Activated naive CD8-positive, alpha-beta T cell treated with anti-CD3 and anti-CD28 coated beads, Interleukin-2, amount 10 ng/mL, durations not matched to agents 7 days and 5 days (primary cell): Measurements from ENCODE around the gene DDX52. TPM values are rescaled to one million over a fixed set of nuclear protein-coding genes. Genes with fewer than 3 reads are reported as not detected.
A peak's percentile ranks its signal among the peaks of the same experiment; 100 is the strongest.
"Not testable (repeated sequence)": the region's sequence is repeated elsewhere in the genome, so short reads cannot be mapped to it uniquely, and the experiment has no call there.

Experiments used
- ATAC-seq: fragments of 150-1000 bp; cut with Tn5 transposase; one replicate; pipeline ENCODE4 v1.10.0; 2021; ENCODE audit warnings: low read depth, moderate library complexity
- POLR2A ChIA-PET: fragments of 350-600 bp; sonication (Branson Sonifier 250); formaldehyde crosslinking; loops from one replicate; lab custom pipeline; 2021; ENCODE audit warnings: antibody characterized with exemption; lab: Charles Lee
- DNase-seq: peaks from one replicate; pipeline ENCODE4 v3.0.0; 2021
- H3K27ac Mint-ChIP-seq: one replicate; pipeline ENCODE4 v1.8.0; 2022; ENCODE audit warnings: mild to moderate bottlenecking, mixed read lengths
- H3K27me3 Mint-ChIP-seq: one replicate; pipeline ENCODE4 v1.8.0; 2022; ENCODE audit warnings: mild to moderate bottlenecking, moderate library complexity, mixed read lengths
- H3K36me3 Mint-ChIP-seq: one replicate; pipeline ENCODE4 v1.8.0; 2021; ENCODE audit warnings: mild to moderate bottlenecking, mixed read lengths
- H3K4me1 Mint-ChIP-seq: one replicate; pipeline ENCODE4 v1.8.0; 2021; ENCODE audit warnings: mixed read lengths
- H3K4me3 Mint-ChIP-seq: one replicate; pipeline ENCODE4 v1.8.0; 2022; ENCODE audit warnings: mild to moderate bottlenecking, moderate library complexity, mixed read lengths
- H3K9me3 Mint-ChIP-seq: one replicate; pipeline ENCODE4 v1.8.0; 2021; ENCODE audit warnings: mixed read lengths
- total RNA-seq, 2 experiments: library from RNA; stranded (reverse); gene quantifications; one replicate each; pipeline ENCODE4 v1.2.3, GENCODE V29; 2021

DDX52 gene
- total RNA-seq, 2 experiments from 2014 or later: 22.7 to 29.6 TPM

- peaks cover 27% of the 10 kb centered on the region for H3K4me1 Mint-ChIP-seq
- peaks cover 12% of the 10 kb centered on the region for H3K36me3 Mint-ChIP-seq
- ATAC-seq: peak; percentile 54
- POLR2A ChIA-PET: interaction anchor here (2.1 kb wide), 1 partner anchor 33 kb away, joined by 6 read pairs; the partner anchor contains the start of gene SYNRG
- DNase-seq: no peak
- H3K27me3 Mint-ChIP-seq: peaks cover 38% of the 10 kb centered on the region
- peak overlapping the region; percentile 91 for H3K4me3 Mint-ChIP-seq
- peak overlapping the region; percentile 90 for H3K27ac Mint-ChIP-seq
- no peaks in the 10 kb centered on the region for H3K9me3 Mint-ChIP-seq
Measured at GRCh38 chr17:37642681-37643080, 565 bp downstream of the DDX52 start.

DNA sequence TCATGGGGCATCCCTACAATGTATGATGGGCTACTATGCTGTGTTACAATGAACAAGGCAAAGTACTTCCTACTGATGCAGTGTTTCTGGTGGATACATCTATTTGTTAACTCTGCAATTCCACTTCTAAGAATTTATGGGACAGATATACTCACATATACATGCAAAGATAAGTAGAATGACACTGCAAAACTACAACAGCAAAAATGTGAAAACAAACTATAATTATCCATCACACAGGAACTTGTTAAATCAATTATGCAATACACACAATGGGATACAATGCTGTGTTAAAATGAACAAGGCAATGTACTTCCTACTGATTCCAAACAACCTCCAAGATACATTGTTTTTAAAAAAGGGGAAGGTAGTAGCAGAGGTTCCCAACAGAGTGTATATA, 3.2 kb downstream of the DDX52 start:
- DNase-seq (no peak), ATAC-seq (no peak)
- POLR2A ChIA-PET: interaction anchor here (0.7 kb wide), 1 partner anchor 691 kb away, joined by 3 read pairs; no protein-coding TSS in a partner anchor
- H3K4me1 Mint-ChIP-seq: peaks cover 27% of the 10 kb centered on the region
- no peak overlapping the region for H3K27ac Mint-ChIP-seq
- no peaks in the 10 kb centered on the region for H3K9me3 Mint-ChIP-seq
- H3K36me3 Mint-ChIP-seq: peaks cover 22% of the 10 kb centered on the region
- peaks cover 15% of the 10 kb centered on the region for H3K27me3 Mint-ChIP-seq
- no peak overlapping the region for H3K4me3 Mint-ChIP-seq

DNA sequence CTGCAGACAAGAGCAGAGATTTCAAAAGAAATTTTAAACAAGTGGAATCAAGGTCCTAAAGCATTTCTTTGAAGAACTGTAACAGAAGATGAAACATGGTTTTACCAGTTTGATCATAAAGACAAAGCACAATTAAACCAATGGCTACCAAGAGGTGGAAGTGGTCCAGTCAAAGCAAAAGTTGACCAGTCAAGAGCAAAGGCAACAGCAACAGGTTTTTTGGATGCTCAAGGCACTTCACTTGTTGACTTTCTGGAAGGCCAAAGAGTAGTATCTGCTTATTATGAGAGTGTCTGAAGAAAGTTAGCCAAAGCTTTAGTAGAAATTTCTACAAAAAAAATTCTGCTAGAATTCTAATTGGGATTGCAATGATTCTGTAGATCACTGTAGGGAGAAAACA, 5.3 kb downstream of the DDX52 start:
- Mint-ChIP-seq H3K36me3 (peaks cover 22% of the 10 kb centered on the region), H3K27me3 (no peaks in the 10 kb centered on the region), H3K27ac (no peak overlapping the region), H3K9me3 (no peaks in the 10 kb centered on the region), H3K4me3 (no peak overlapping the region), H3K4me1 (peaks cover 20% of the 10 kb centered on the region)
- ATAC-seq: no peak
- no peak for DNase-seq
- POLR2A ChIA-PET: no interaction called here

DNA sequence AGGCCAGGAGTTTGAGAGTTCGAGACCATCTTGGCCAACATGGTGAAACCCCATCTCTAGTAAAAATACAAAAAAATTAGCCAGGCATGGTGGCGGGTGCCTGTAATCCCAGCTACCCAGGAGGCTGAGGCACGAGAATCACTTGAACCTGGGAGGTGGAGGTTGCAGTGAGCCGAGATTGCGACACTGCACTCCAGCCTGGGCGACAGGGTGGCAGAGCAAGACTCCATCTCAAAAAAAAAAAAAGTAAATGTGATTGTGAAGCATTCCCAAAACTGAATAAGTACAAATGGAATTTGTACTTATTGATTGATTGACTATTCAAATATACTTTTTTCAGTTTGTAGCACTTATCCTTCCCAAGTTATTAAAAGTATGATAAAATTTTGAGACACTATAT, 26.8 kb downstream of the DDX52 start:
- POLR2A ChIA-PET, ATAC-seq, H3K27me3 Mint-ChIP-seq, H3K27ac Mint-ChIP-seq, H3K9me3 Mint-ChIP-seq, H3K4me3 Mint-ChIP-seq, DNase-seq, H3K4me1 Mint-ChIP-seq: not testable (repeated sequence)
- H3K36me3 Mint-ChIP-seq: peaks cover 12% of the 10 kb centered on the region

DNA sequence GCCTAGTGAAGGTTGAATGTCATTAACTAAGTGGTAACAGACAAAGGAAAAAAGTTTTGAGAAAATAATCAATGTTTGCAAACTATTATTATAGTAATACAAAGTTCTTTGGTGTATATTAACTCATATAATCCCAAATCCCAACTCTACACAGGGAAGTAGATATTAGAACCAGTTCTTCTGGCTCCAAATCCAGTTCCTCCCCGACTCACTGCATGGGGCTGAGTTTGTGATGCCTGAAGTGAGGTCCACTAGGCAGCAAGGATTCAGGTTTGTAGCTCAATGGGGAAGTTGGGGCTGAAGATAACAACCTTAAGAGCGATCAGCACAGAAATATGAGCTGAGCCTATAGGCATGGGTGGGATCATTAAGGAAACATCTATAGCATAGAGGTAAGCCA, 28.4 kb downstream of the DDX52 start:
- Mint-ChIP-seq H3K4me1 (peaks cover 7% of the 10 kb centered on the region), H3K27ac (no peak overlapping the region), H3K27me3 (no peaks in the 10 kb centered on the region), H3K4me3 (no peak overlapping the region), H3K36me3 (peaks cover 10% of the 10 kb centered on the region), H3K9me3 (no peaks in the 10 kb centered on the region)
- POLR2A ChIA-PET: no interaction called here
- no peak for DNase-seq
- no peak for ATAC-seq

DNA sequence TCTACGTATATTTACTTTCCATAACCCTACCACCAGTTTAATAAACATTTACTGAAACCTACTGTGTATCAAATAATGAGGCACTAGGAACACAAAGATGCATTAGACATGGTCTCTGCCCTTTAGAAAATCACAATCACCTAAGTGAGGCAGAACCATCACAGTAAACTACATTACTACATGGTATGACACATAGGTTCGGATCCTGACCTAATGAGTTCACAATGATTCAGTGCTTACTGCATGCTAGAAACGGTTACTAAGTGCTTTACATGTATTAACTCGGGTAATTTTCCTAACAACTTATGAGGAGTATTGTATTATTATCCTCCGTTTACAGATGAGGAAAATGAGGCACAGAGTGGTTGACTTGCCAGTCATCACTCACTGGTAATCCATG, 28.9 kb downstream of the DDX52 start:
- no peak overlapping the region for H3K4me3 Mint-ChIP-seq
- peaks cover 10% of the 10 kb centered on the region for H3K36me3 Mint-ChIP-seq
- DNase-seq (no peak), ATAC-seq (no peak)
- H3K27me3 Mint-ChIP-seq: no peaks in the 10 kb centered on the region
- no peaks in the 10 kb centered on the region for H3K9me3 Mint-ChIP-seq
- POLR2A ChIA-PET: no interaction called here
- peaks cover 11% of the 10 kb centered on the region for H3K4me1 Mint-ChIP-seq
- no peak overlapping the region for H3K27ac Mint-ChIP-seq

- H3K4me3 Mint-ChIP-seq: no peak overlapping the region
Measured at GRCh38 chr17:37610971-37611370, 32.3 kb downstream of the DDX52 start.

GRCh38 chr17:37610041-37610420, 33.2 kb downstream of the DDX52 start:
- not testable (repeated sequence) for DNase-seq, H3K9me3 Mint-ChIP-seq, ATAC-seq, H3K27me3 Mint-ChIP-seq
- peak overlapping the region; percentile 89 for H3K27ac Mint-ChIP-seq
- peak overlapping the region; percentile 88 for H3K4me3 Mint-ChIP-seq
- peaks cover 23% of the 10 kb centered on the region for H3K36me3 Mint-ChIP-seq
- POLR2A ChIA-PET: interaction anchor here (0.5 to 1.6 kb wide), 9 partner anchors 8 to 1060 kb away, joined by 3 to 8 read pairs (median 6); partner anchors contain the start of genes ACACA, DDX52 and TADA2A
- peaks cover 26% of the 10 kb centered on the region for H3K4me1 Mint-ChIP-seq

More at GRCh38 chr17:37610971-37611370, 32.3 kb downstream of the DDX52 start:
- H3K27ac Mint-ChIP-seq: peak overlapping the region; percentile 61
- DNase-seq: no peak
- ATAC-seq: no peak
- POLR2A ChIA-PET: interaction anchor here (0.6 to 1.2 kb wide), 2 partner anchors 134 to 157 kb away, joined by 3 to 4 read pairs; no protein-coding TSS in a partner anchor
- no peaks in the 10 kb centered on the region for H3K9me3 Mint-ChIP-seq
- peaks cover 19% of the 10 kb centered on the region for H3K4me1 Mint-ChIP-seq
- H3K27me3 Mint-ChIP-seq: no peaks in the 10 kb centered on the region
- H3K36me3 Mint-ChIP-seq: peaks cover 19% of the 10 kb centered on the region

DNA sequence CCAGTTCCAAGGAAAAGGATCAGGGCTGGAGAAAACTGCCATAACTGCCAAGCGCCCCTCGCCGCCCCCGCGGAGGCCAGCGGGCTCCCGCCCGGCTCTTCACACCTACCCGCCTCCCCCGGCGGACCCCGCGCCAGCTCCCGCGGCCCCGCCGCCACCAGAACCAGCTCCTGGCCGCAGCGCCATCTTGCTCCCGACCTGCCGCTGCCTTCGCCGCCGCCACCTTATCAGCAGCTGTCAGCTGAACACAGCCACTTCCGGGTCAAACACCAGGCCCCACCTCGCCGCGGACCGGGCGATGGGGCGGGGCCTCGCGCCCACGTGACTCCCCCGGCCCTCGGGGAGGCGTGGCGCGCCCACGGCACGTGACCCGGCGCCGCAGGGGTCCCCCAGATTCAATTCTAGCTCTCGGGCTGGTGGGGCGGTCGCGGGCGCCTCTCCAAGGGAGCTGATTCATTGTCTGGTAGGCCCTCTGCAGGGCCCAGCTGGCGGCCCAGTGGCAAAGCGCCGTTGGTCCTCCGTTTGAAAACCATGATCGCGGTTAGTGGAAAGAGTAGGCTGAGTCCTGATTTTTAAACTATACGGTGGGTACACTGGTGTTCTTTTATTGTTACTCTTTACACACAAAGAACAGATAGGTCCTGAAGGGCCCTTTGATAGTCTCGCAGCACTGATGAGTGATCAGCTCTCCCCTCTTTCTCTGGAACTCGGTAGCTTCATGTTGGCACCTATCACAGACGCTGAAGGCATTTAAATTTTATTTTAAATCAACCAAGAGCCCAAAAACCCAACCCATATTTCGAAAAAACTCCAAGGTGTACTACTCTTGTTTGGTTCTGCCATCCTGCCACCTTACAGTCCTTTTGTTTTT, 33.8 kb downstream of the DDX52 start, which contains the start of gene SYNRG:
SYNRG (minus strand) TSS at position 249 of the 871 bp plus-strand sequence; CDS start at position 186, 63 bp downstream.
- H3K27ac Mint-ChIP-seq: peak within 1 kb of the TSS; percentile 89
- DNase-seq (peak; percentile 99), ATAC-seq (peak; percentile 87)
- H3K36me3 Mint-ChIP-seq: peaks cover 25% of the 10 kb centered on the region
- H3K4me3 Mint-ChIP-seq: peak within 1 kb of the TSS; percentile 88
- H3K9me3 Mint-ChIP-seq: no peaks in the 10 kb centered on the region
- no peaks in the 10 kb centered on the region for H3K27me3 Mint-ChIP-seq
- POLR2A ChIA-PET: interaction anchor here (0.6 to 1.8 kb wide), 13 partner anchors 9 to 1064 kb away, joined by 3 to 8 read pairs (median 6); partner anchors contain the start of genes ACACA, DDX52 and TADA2A
- H3K4me1 Mint-ChIP-seq: peaks cover 31% of the 10 kb centered on the region

DNA sequence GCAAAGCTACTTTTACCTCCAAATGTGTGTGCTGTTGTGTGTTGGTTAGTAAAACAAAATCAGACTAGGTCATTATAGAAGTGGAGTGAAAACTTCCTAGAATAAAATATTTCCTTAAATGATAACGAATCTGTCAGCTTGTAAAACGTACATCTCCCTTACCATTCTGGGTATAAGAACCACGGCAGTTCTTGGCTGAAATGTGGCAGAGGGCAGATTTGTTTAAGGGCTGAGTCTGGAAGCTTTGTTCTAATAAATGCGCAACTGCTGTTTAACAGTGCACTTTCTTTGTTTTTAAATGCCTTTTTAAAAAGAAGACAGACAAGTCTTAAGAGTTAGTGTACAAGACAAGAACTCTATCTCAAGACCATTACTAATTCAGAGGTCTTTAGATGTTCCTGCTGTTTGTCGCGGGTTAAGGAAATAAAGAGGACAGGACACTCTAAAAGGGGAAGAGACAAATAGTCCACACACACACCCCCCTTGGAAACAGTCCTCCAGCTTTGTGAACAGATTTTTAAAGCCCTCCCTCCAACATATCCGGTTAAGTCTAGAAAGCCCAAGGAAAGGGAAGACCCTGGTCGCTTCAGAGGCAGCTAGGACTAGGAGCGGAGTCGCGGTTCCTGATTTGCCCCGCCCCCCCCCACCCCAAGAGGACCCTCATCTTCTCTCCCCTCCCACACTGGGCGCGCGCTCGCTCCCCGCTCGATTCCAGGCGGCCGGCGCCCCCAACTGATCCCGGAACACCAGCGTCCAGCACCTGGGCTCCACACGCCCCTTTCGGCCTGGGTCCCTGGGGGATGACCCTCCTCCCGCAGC, 34.7 kb downstream of the DDX52 start:
- no peaks in the 10 kb centered on the region for H3K27me3 Mint-ChIP-seq
- H3K4me3 Mint-ChIP-seq: peak overlapping the region; percentile 88
- peaks cover 34% of the 10 kb centered on the region for H3K4me1 Mint-ChIP-seq
- peaks cover 25% of the 10 kb centered on the region for H3K36me3 Mint-ChIP-seq
- no peaks in the 10 kb centered on the region for H3K9me3 Mint-ChIP-seq
- ATAC-seq (peak; percentile 3), DNase-seq (no peak)
- POLR2A ChIA-PET: interaction anchor here (0.7 to 1.8 kb wide), 11 partner anchors 12 to 1063 kb away, joined by 3 to 7 read pairs (median 4); partner anchors contain the start of genes ACACA, DDX52 and TADA2A
- H3K27ac Mint-ChIP-seq: peak overlapping the region; percentile 89

- ATAC-seq (no peak), DNase-seq (peak; percentile 60)
- H3K27me3 Mint-ChIP-seq: no peaks in the 10 kb centered on the region
- POLR2A ChIA-PET: interaction anchor here (0.6 to 1.8 kb wide), 5 partner anchors 12 to 249 kb away, joined by 3 to 7 read pairs (median 3); no protein-coding TSS in a partner anchor
- no peaks in the 10 kb centered on the region for H3K9me3 Mint-ChIP-seq
- peaks cover 27% of the 10 kb centered on the region for H3K36me3 Mint-ChIP-seq
- peaks cover 41% of the 10 kb centered on the region for H3K4me1 Mint-ChIP-seq
- H3K4me3 Mint-ChIP-seq: peak overlapping the region; percentile 88
- peak overlapping the region; percentile 89 for H3K27ac Mint-ChIP-seq
Measured at GRCh38 chr17:37607637-37608331, 35.5 kb downstream of the DDX52 start.

- peak overlapping the region; percentile 88 for H3K4me3 Mint-ChIP-seq
- H3K9me3 Mint-ChIP-seq: no peaks in the 10 kb centered on the region
- no peaks in the 10 kb centered on the region for H3K27me3 Mint-ChIP-seq
- H3K36me3 Mint-ChIP-seq: peaks cover 31% of the 10 kb centered on the region
- peak overlapping the region; percentile 89 for H3K27ac Mint-ChIP-seq
- ATAC-seq (peak; percentile 34), DNase-seq (peak; percentile 37)
- peaks cover 44% of the 10 kb centered on the region for H3K4me1 Mint-ChIP-seq
- POLR2A ChIA-PET: interaction anchor here (1.0 to 1.4 kb wide), 4 partner anchors 116 to 238 kb away, joined by 3 read pairs; partner anchors contain the start of genes ACACA, DUSP14 and TADA2A
Measured at GRCh38 chr17:37605813-37606505, 37.3 kb downstream of the DDX52 start.
